ENCODE results near the gene PITPNB. TPM values are rescaled to one million over a fixed set of nuclear protein-coding genes. Genes with fewer than 3 reads are reported as not detected.

Gene PITPNB
- polyA plus RNA-seq, 1 donor (not counting 4 experiments of a cell fraction or from before 2014, with no cell fraction given) = 81.6 TPM

GRCh38 chr22:27905653-27906052 lies 13.4 kb downstream of the PITPNB start:
- Histone ChIP-seq H3K9ac (ENCODE audit: control insufficient read depth, extremely low read depth, insufficient read depth, low read length) (no peak overlapping the region), H2AFZ (ENCODE audit: control insufficient read depth, low read length) (no peak overlapping the region), H3K4me2 (ENCODE audit: control insufficient read depth, extremely low read depth, insufficient read depth, low read depth, low read length) (no peak overlapping the region), H3K36me3 (ENCODE audit: control insufficient read depth in 2 of 2, extremely low read depth in 1 of 2, insufficient read depth in 2 of 2, low read length in 2 of 2) (peaks cover 12 to 26% of the 10 kb centered on the region in 2 experiments), H3K9me3 (ENCODE audit: control insufficient read depth, low read depth, low read length) (no peaks in the 10 kb centered on the region), H3K27ac (ENCODE audit: control insufficient read depth, insufficient read depth, low read length) (no peak overlapping the region), H3K4me3 (ENCODE audit: control insufficient read depth in 2 of 3, extremely low read depth in 1 of 3, insufficient read depth in 2 of 3, low read depth in 1 of 3, low read length in 3 of 3) (no peak overlapping the region), H4K20me1 (ENCODE audit: control insufficient read depth, extremely low read depth, insufficient read depth, low read length) (peaks cover 8% of the 10 kb centered on the region), H3K79me2 (ENCODE audit: control insufficient read depth, insufficient read depth, low read length) (peaks cover 97% of the 10 kb centered on the region), H3K27me3 (ENCODE audit: control insufficient read depth, extremely low read depth, insufficient read depth, low read length) (no peaks in the 10 kb centered on the region), H3K4me1 (ENCODE audit: control insufficient read depth, extremely low read depth, insufficient read depth, low read length) (no peaks in the 10 kb centered on the region), H3K9me1 (ENCODE audit: control insufficient read depth, extremely low read depth, insufficient read depth, low read length) (peaks cover 3% of the 10 kb centered on the region)
- dilution Hi-C loops (cut with MboI; ENCODE audit: extremely low pct_ligation_motif_present, low sequenced_read_pairs) = no loop called here
- DNase-seq (ENCODE audit: low read depth, low spot score) = no peak
- TF ChIP-seq CTCF (optimal IDR thresholded peaks at IDR 0.05 in 1 of 3, IDR thresholded peaks at IDR 0.05 in 1 of 3, conservative IDR thresholded peaks at IDR 0.05 in 1 of 3; ENCODE audit: extremely low read depth in 1 of 3, insufficient read depth in 2 of 3, low read length in 3 of 3) (no peak), EZH2 (IDR thresholded peaks at IDR 0.05; ENCODE audit: low read length) (no peak)
- FAIRE-seq = no peak

GRCh38 chr22:27903805-27904473 lies 15.1 kb downstream of the PITPNB start:
- Histone ChIP-seq H3K9ac (ENCODE audit: control insufficient read depth, extremely low read depth, insufficient read depth, low read length) (no peak overlapping the region), H3K4me2 (ENCODE audit: control insufficient read depth, extremely low read depth, insufficient read depth, low read depth, low read length) (no peak overlapping the region), H3K79me2 (ENCODE audit: control insufficient read depth, insufficient read depth, low read length) (peaks cover 89% of the 10 kb centered on the region), H3K27me3 (ENCODE audit: control insufficient read depth, extremely low read depth, insufficient read depth, low read length) (no peaks in the 10 kb centered on the region), H3K36me3 (ENCODE audit: control insufficient read depth in 2 of 2, extremely low read depth in 1 of 2, insufficient read depth in 2 of 2, low read length in 2 of 2) (peaks cover 13 to 31% of the 10 kb centered on the region in 2 experiments), H3K27ac (ENCODE audit: control insufficient read depth, insufficient read depth, low read length) (no peak overlapping the region), H3K9me1 (ENCODE audit: control insufficient read depth, extremely low read depth, insufficient read depth, low read length) (peaks cover 3% of the 10 kb centered on the region), H3K9me3 (ENCODE audit: control insufficient read depth, low read depth, low read length) (no peaks in the 10 kb centered on the region), H4K20me1 (ENCODE audit: control insufficient read depth, extremely low read depth, insufficient read depth, low read length) (peaks cover 8% of the 10 kb centered on the region), H2AFZ (ENCODE audit: control insufficient read depth, low read length) (no peak overlapping the region), H3K4me3 (ENCODE audit: control insufficient read depth in 2 of 3, extremely low read depth in 1 of 3, insufficient read depth in 2 of 3, low read depth in 1 of 3, low read length in 3 of 3) (no peak overlapping the region), H3K4me1 (ENCODE audit: control insufficient read depth, extremely low read depth, insufficient read depth, low read length) (no peaks in the 10 kb centered on the region)
- FAIRE-seq = peak; percentile 56
- no peak for DNase-seq (ENCODE audit: low read depth, low spot score)
- dilution Hi-C loops (cut with MboI; ENCODE audit: extremely low pct_ligation_motif_present, low sequenced_read_pairs) = no loop called here
- no peak for TF ChIP-seq CTCF (optimal IDR thresholded peaks at IDR 0.05 in 1 of 3, IDR thresholded peaks at IDR 0.05 in 1 of 3, conservative IDR thresholded peaks at IDR 0.05 in 1 of 3; ENCODE audit: extremely low read depth in 1 of 3, insufficient read depth in 2 of 3, low read length in 3 of 3)
- TF ChIP-seq EZH2 (IDR thresholded peaks at IDR 0.05; ENCODE audit: low read length) = no peak

All from keratinocyte (primary cell).